ENCODE results near the gene ERP44. TPM values are rescaled to one million over a fixed set of nuclear protein-coding genes. Genes with fewer than 3 reads are reported as not detected.

ERP44 gene
- polyA plus RNA-seq, 3 donors, result 18.4 to 74.0 (median 66.3) TPM

- Histone ChIP-seq H3K9ac (ENCODE audit: insufficient read depth, low read length, poor library complexity, severe bottlenecking) (no peak overlapping the region), H4K20me1 (ENCODE audit: insufficient read depth, low read length) (no peaks in the 10 kb centered on the region), H2AFZ (ENCODE audit: insufficient read depth, low read depth, low read length, poor library complexity, severe bottlenecking) (no peak overlapping the region), H3K27ac (ENCODE audit: low read depth in 1 of 2, low read length in 2 of 2) (no peak overlapping the region), H3K27me3 (ENCODE audit: control insufficient read depth in 2 of 2, insufficient read depth in 2 of 2, low read length in 2 of 2) (no peaks in the 10 kb centered on the region), H3K4me2 (replicated peaks; ENCODE audit: extremely low read depth, low read length, poor library complexity, severe bottlenecking) (no peak overlapping the region), H3K9me3 (replicated peaks in 1 of 2; ENCODE audit: control insufficient read depth in 1 of 2, insufficient read depth in 1 of 2, low read length in 2 of 2) (peaks cover 5 to 8% of the 10 kb centered on the region in 2 donors), H3K36me3 (replicated peaks in 1 of 2; ENCODE audit: control insufficient read depth in 1 of 2, insufficient read depth in 2 of 2, low read length in 2 of 2) (peaks cover 0 to 19% of the 10 kb centered on the region in 2 donors), H3K4me1 (ENCODE audit: control insufficient read depth in 1 of 2, insufficient read depth in 2 of 2, low read length in 2 of 2) (no peaks in the 10 kb centered on the region), H3K79me2 (ENCODE audit: insufficient read depth, low read length) (no peaks in the 10 kb centered on the region), H3K4me3 (replicated peaks in 1 of 3; ENCODE audit: low read depth in 2 of 3, low read length in 3 of 3) (no peak overlapping the region)
- Mint-ChIP-seq H3K27me3 (ENCODE audit: low read depth in 3 of 3) (no peaks in the 10 kb centered on the region), H3K9me3 (peaks cover 8 to 17% (median 13%) of the 10 kb centered on the region in 7 donors), H3K4me1 (no peaks in the 10 kb centered on the region), H3K36me3 (peaks cover 41% of the 10 kb centered on the region in 2 donors), H3K4me3 (no peak overlapping the region), H3K27ac (peak overlapping the region in 1 of 7 donors; percentile 53)
- no CpG with 5 or more reads among the region's 2 CpGs for WGBS (ENCODE audit: insufficient coverage)
- DNase-seq, result no peak
- intact Hi-C loops (cut with micrococcal nuclease), result no loop called here
- TF ChIP-seq CTCF (IDR thresholded peaks at IDR 0.05), result no peak
Measured at GRCh38 chr9:99929652-99930051, 169.1 kb downstream of the ERP44 start.

Small RNAs within 50 kb of the gene (small RNA-seq; reads per million reads assigned to genes)
- not detected for gene RN7SL75P (ENCODE audit: insufficient read length, low read depth)

Other genes with a start within 250 kb of the ERP44 start
- gene STX17, start 192.3 kb downstream of the ERP44 start, polyA plus RNA-seq, result 10 to 100 TPM; 10.3 to 16.8 (median 10.6) TPM
- gene INVS, start 243 bp upstream of the ERP44 start, polyA plus RNA-seq, result 1 to 10 TPM; 2.9 to 6.7 (median 4.2) TPM

All from CD14-positive monocyte (primary cell).